ENCODE measurements around the gene CUX1. TPM values are rescaled to one million over a fixed set of nuclear protein-coding genes. Genes with fewer than 3 reads are reported as not detected.

CUX1 gene
- total and polyA plus RNA-seq, 10 of the 15 experiments (the other 5 are each of a cell fraction or from before 2014, with no cell fraction given) = 6.1 to 48.6 (median 25.9) TPM

DNA sequence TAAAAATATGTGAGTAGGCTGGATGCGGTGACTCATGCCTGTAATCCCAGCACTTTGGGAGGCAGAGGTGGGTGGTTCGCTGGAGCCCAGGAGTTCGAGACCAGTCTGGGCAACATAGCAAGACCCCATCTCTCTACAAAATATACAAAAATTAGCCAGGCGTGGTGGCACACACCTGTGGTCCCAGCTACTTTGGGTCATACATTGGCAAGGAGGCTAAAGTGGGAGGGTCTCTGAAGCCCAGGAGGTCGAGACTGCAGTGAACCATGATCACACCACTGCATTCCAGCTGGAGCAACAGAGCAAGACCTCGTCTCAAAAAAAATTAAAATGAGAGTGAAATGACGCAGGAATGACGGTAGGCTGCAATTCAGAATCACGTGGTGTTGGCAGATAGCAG is 404.5 kb downstream of the CUX1 start (continued):
- TF ChIP-seq, protein P1, sequence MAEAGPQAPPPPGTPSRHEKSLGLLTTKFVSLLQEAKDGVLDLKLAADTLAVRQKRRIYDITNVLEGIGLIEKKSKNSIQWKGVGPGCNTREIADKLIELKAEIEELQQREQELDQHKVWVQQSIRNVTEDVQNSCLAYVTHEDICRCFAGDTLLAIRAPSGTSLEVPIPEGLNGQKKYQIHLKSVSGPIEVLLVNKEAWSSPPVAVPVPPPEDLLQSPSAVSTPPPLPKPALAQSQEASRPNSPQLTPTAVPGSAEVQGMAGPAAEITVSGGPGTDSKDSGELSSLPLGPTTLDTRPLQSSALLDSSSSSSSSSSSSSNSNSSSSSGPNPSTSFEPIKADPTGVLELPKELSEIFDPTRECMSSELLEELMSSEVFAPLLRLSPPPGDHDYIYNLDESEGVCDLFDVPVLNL (IDR thresholded peaks at IDR 0.05; ENCODE audit: low read depth, low read length) = no peak
- TF ChIP-seq HCFC1 (IDR thresholded peaks at IDR 0.05; ENCODE audit: low read length) (no peak), FOXK2 (IDR thresholded peaks at IDR 0.05) (no peak), BHLHE40 (IDR thresholded peaks at IDR 0.05; ENCODE audit: borderline replicate concordance in 1 of 2, low read depth in 2 of 2, low read length in 1 of 2) (no peak)

DNA sequence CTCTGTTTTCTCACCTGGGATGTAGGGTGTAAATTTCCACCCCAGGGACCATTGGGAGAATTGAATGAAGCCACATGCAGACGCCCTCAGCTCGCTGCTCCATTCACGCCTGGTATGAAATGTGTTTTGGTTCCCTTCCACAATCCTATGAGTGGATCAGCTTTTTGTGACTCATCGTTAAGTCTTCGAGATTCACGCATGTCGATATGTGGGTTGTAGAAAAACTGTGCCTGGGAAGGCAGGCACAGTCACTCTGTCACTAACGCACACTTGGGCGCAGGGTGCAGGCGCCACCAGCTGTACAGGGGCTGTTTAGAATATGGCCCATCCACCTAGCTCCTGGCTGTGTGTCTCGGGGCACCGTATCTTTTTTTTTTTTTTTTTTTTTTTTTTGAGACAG is 405.0 kb downstream of the CUX1 start:
- ChIA-PET POLR2A (no interaction called here), RAD21 (ENCODE audit: unreplicated experiment) (interaction anchor here (0.6 kb wide), 1 partner anchor 103 kb away, joined by 4 read pairs; no protein-coding TSS in a partner anchor), CTCF (no interaction called here), SMC1A (ENCODE audit: uncharacterized antibody, unreplicated experiment) (no interaction called here)
- peaks cover 2 to 3% of the 10 kb centered on the region in 2 experiments; a peak in 3 of 4 replicates for H3K36me3 ChIP-seq (ENCODE audit: control insufficient read depth in 2 of 2, insufficient read depth in 2 of 2, low read length in 1 of 2)
- no TSS peak for BruUV-seq (replicated peaks)
- H3K4me1 ChIP-seq (ENCODE audit: control insufficient read depth, insufficient read depth, low read length) = no peaks in the 10 kb centered on the region
- no peaks in the 10 kb centered on the region for H4K20me1 ChIP-seq (ENCODE audit: control insufficient read depth, insufficient read depth)
- H3K9ac ChIP-seq (ENCODE audit: control insufficient read depth, insufficient read depth, low read length) = no peak overlapping the region
- intact Hi-C loops (cut with micrococcal nuclease; ENCODE audit: unreplicated experiment) = no loop called here
- in situ Hi-C loops (cut with MboI) = no loop called here
- no peaks in the 10 kb centered on the region for H3K79me2 ChIP-seq (ENCODE audit: control insufficient read depth, insufficient read depth, low read length)
- H3K4me3 ChIP-seq = no peak overlapping the region
- no peaks in the 10 kb centered on the region for H3K9me3 ChIP-seq (replicated peaks; ENCODE audit: control insufficient read depth, insufficient read depth, low read length)
- no peaks in the 10 kb centered on the region for H3K27me3 ChIP-seq (replicated peaks in 1 of 2; ENCODE audit: control insufficient read depth in 2 of 2, insufficient read depth in 2 of 2, low read length in 1 of 2)
- no peak overlapping the region for H2AFZ ChIP-seq (ENCODE audit: control insufficient read depth, low read depth, low read length)
- no peak overlapping the region for H3K27ac ChIP-seq (ENCODE audit: control insufficient read depth, insufficient read depth)
- DNase-seq (ENCODE audit: low read depth, low spot score) (no peak), ATAC-seq (no peak), FAIRE-seq (no peak)
- no peak overlapping the region for H3K4me2 ChIP-seq (ENCODE audit: control insufficient read depth, insufficient read depth)
- WGBS (ENCODE audit: insufficient coverage, insufficient replicate concordance, low lambda C conversion rate, missing lambda C conversion rate) = 96% methylated on average over 12 of the region's 12 CpGs
- TF ChIP-seq NFYB (IDR thresholded peaks at IDR 0.05; ENCODE audit: insufficient read depth, low read depth, low read length) = no peak
- TF ChIP-seq, protein P1 (IDR thresholded peaks at IDR 0.05; ENCODE audit: low read depth, low read length) = no peak
- TF ChIP-seq NFYA (IDR thresholded peaks at IDR 0.05; ENCODE audit: borderline replicate concordance, low read depth, low read length) = no peak
- TF ChIP-seq KAT2A (conservative IDR thresholded peaks at IDR 0.05; ENCODE audit: control insufficient read depth, low read depth, low read length) = no peak
- TF ChIP-seq SPI1 (IDR thresholded peaks at IDR 0.05; ENCODE audit: borderline replicate concordance, insufficient read depth, low read depth, low read length) = no peak
- TF ChIP-seq TCF3 (IDR thresholded peaks at IDR 0.05; ENCODE audit: borderline replicate concordance, insufficient read depth, low read depth, low read length) = no peak
- TF ChIP-seq, protein P2, sequence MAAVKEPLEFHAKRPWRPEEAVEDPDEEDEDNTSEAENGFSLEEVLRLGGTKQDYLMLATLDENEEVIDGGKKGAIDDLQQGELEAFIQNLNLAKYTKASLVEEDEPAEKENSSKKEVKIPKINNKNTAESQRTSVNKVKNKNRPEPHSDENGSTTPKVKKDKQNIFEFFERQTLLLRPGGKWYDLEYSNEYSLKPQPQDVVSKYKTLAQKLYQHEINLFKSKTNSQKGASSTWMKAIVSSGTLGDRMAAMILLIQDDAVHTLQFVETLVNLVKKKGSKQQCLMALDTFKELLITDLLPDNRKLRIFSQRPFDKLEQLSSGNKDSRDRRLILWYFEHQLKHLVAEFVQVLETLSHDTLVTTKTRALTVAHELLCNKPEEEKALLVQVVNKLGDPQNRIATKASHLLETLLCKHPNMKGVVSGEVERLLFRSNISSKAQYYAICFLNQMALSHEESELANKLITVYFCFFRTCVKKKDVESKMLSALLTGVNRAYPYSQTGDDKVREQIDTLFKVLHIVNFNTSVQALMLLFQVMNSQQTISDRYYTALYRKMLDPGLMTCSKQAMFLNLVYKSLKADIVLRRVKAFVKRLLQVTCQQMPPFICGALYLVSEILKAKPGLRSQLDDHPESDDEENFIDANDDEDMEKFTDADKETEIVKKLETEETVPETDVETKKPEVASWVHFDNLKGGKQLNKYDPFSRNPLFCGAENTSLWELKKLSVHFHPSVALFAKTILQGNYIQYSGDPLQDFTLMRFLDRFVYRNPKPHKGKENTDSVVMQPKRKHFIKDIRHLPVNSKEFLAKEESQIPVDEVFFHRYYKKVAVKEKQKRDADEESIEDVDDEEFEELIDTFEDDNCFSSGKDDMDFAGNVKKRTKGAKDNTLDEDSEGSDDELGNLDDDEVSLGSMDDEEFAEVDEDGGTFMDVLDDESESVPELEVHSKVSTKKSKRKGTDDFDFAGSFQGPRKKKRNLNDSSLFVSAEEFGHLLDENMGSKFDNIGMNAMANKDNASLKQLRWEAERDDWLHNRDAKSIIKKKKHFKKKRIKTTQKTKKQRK (IDR thresholded peaks at IDR 0.05; ENCODE audit: low read depth, low read length) = no peak
- TF ChIP-seq EZH2 (IDR thresholded peaks at IDR 0.05; ENCODE audit: borderline replicate concordance, control insufficient read depth, low read depth, low read length) = no peak
- no peak for TF ChIP-seq GABPA (IDR thresholded peaks at IDR 0.05; ENCODE audit: low read depth)
- no peak for TF ChIP-seq RB1 (IDR thresholded peaks at IDR 0.05; ENCODE audit: borderline replicate concordance)
- TF ChIP-seq BMI1 (IDR thresholded peaks at IDR 0.05; ENCODE audit: borderline replicate concordance) = no peak
- TF ChIP-seq NFXL1 (IDR thresholded peaks at IDR 0.05; ENCODE audit: borderline replicate concordance) = no peak
- no peak for TF ChIP-seq RUNX3 (IDR thresholded peaks at IDR 0.05; ENCODE audit: low read length)
- TF ChIP-seq SUPT20H (IDR thresholded peaks at IDR 0.05; ENCODE audit: borderline replicate concordance, control insufficient read depth, low read depth, low read length) = no peak
- TF ChIP-seq POU2F2 (IDR thresholded peaks at IDR 0.05; ENCODE audit: borderline replicate concordance, low read depth, low read length) = no peak
